Duodenal mucosa (tissue), 2 donors: ENCODE measurements around the gene CCNO.

ENCODE experiments used
- H3K27ac ChIP-seq: one replicate; pipeline ENCODE4 v1.7.0; 2013; ENCODE audit warnings: low read depth, low read length
- H3K27me3 ChIP-seq, 2 donors: one replicate each; pipeline ENCODE4 v1.7.0; 2013; ENCODE audit warnings: low read length in 2 of 2, control low read depth in 1 of 2; ENCODE audit not compliant: insufficient read depth in 2 of 2, control insufficient read depth in 1 of 2
- H3K36me3 ChIP-seq, 2 donors: one replicate each; pipeline ENCODE4 v1.7.0; 2013; ENCODE audit warnings: low read length in 2 of 2, control low read depth in 1 of 2; ENCODE audit not compliant: insufficient read depth in 2 of 2, control insufficient read depth in 1 of 2
- H3K4me1 ChIP-seq, 2 donors: one replicate each; pipeline ENCODE4 v1.7.0; 2013; ENCODE audit warnings: low read length in 2 of 2, control low read depth in 1 of 2; ENCODE audit not compliant: insufficient read depth in 2 of 2, control insufficient read depth in 1 of 2
- H3K4me3 ChIP-seq, 2 donors: one replicate each; pipeline ENCODE4 v1.7.0; 2013; ENCODE audit warnings: low read length in 2 of 2, low read depth in 1 of 2
- H3K9ac ChIP-seq, 2 donors: one replicate each; pipeline ENCODE4 v1.7.0; 2013; ENCODE audit warnings: low read length in 2 of 2, low read depth in 1 of 2
- H3K9me3 ChIP-seq, 2 donors: one replicate each; pipeline ENCODE4 v1.7.0; 2013; ENCODE audit warnings: low read length in 2 of 2, control low read depth in 1 of 2; ENCODE audit not compliant: control insufficient read depth in 1 of 2

CCNO gene

GRCh38 chr5:55232271-55232984, 980 bp downstream of the CCNO start:
- Histone ChIP-seq H3K9me3 (no peaks in the 10 kb centered on the region), H3K36me3 (no peaks in the 10 kb centered on the region), H3K4me1 (peaks cover 19 to 42% of the 10 kb centered on the region in 2 donors), H3K9ac (peak overlapping the region; percentile 25 to 31), H3K4me3 (peak overlapping the region; percentile 71 to 77), H3K27me3 (peaks cover 60 to 66% of the 10 kb centered on the region in 2 donors), H3K27ac (no peak overlapping the region)

DNA sequence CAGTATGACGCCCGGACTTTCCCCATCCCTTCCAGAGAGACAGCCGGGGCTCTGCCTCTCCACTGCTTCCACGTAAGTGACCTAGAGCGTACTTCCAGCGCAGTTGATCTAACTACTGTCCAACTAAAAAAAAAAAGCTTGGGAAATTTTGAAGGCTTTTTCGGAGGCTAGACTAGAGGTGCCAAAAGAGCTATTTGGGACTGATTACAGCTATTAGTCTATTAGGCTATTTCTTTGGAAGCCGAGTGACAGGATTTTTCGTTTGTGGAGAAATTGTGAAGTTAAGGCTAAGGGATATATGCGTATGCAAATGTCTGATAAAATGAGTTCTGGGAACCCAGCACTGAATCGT, 1.5 kb downstream of the CCNO start:
- no peaks in the 10 kb centered on the region for H3K36me3 ChIP-seq
- H3K4me3 ChIP-seq: peak overlapping the region; percentile 71 to 77
- no peaks in the 10 kb centered on the region for H3K9me3 ChIP-seq
- peak overlapping the region in 1 of 2 donors; percentile 18 for H3K9ac ChIP-seq
- peaks cover 19 to 44% of the 10 kb centered on the region in 2 donors for H3K4me1 ChIP-seq
- no peak overlapping the region for H3K27ac ChIP-seq
- peaks cover 61 to 70% of the 10 kb centered on the region in 2 donors for H3K27me3 ChIP-seq

- H3K9ac ChIP-seq: peak overlapping the region in 1 of 2 donors; percentile 18
- H3K27ac ChIP-seq: no peak overlapping the region
- peak overlapping the region; percentile 71 to 77 for H3K4me3 ChIP-seq
- H3K9me3 ChIP-seq: no peaks in the 10 kb centered on the region
- peaks cover 19 to 51% of the 10 kb centered on the region in 2 donors for H3K4me1 ChIP-seq
- H3K27me3 ChIP-seq: peaks cover 67 to 74% of the 10 kb centered on the region in 2 donors
- no peaks in the 10 kb centered on the region for H3K36me3 ChIP-seq
These were observed 2.1 kb downstream of the CCNO start for GRCh38 chr5:55231029-55231918.

GRCh38 chr5:55230086-55230629, 3.2 kb downstream of the CCNO start:
- peaks cover 78 to 85% of the 10 kb centered on the region in 2 donors for H3K27me3 ChIP-seq
- H3K4me3 ChIP-seq: no peak overlapping the region
- no peak overlapping the region for H3K9ac ChIP-seq
- H3K4me1 ChIP-seq: peaks cover 19 to 53% of the 10 kb centered on the region in 2 donors
- H3K27ac ChIP-seq: no peak overlapping the region
- no peaks in the 10 kb centered on the region for H3K36me3 ChIP-seq
- no peaks in the 10 kb centered on the region for H3K9me3 ChIP-seq

DNA sequence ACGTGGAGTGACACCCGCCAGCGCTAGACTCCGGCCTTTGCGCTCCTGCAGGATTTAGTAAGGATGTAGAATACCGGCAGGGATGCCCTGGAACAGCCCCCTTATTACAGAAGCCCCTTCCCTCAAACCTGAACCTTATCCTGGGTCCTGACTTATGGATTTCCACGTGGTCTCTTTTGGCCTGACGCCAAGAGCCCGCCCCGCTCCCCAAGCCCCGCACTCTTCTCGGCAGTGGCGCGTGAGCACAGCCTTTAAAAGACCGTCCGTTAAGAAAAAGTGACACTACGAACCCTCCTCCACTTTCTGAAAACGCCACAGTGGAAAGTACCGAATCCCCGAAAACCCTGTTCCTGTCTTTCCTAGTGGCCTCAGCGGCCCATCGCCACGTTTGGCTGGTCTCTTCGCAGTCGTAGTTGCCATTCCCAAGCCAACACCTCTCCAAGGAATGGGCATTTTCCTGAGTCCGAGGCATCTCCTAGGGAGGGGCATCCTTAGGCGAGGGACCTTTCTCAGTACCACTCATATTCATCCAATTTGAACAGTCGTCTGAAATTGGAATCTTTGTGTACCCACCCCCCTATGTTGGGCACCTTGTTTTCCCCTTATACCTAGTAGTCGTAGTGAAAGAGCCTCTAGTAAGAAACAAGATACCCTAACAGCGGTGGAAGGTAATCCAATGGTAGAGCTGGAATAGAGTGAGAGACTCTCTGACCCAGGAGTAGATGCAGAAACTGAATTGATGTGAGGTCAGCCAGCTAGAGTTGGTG, 5.6 kb downstream of the CCNO start:
- Histone ChIP-seq H3K9ac (no peak overlapping the region), H3K27me3 (peaks cover 91 to 93% of the 10 kb centered on the region in 2 donors), H3K27ac (no peak overlapping the region), H3K4me1 (peaks cover 22 to 36% of the 10 kb centered on the region in 2 donors), H3K4me3 (peak overlapping the region; percentile 55 to 67), H3K36me3 (no peaks in the 10 kb centered on the region), H3K9me3 (no peaks in the 10 kb centered on the region)

DNA sequence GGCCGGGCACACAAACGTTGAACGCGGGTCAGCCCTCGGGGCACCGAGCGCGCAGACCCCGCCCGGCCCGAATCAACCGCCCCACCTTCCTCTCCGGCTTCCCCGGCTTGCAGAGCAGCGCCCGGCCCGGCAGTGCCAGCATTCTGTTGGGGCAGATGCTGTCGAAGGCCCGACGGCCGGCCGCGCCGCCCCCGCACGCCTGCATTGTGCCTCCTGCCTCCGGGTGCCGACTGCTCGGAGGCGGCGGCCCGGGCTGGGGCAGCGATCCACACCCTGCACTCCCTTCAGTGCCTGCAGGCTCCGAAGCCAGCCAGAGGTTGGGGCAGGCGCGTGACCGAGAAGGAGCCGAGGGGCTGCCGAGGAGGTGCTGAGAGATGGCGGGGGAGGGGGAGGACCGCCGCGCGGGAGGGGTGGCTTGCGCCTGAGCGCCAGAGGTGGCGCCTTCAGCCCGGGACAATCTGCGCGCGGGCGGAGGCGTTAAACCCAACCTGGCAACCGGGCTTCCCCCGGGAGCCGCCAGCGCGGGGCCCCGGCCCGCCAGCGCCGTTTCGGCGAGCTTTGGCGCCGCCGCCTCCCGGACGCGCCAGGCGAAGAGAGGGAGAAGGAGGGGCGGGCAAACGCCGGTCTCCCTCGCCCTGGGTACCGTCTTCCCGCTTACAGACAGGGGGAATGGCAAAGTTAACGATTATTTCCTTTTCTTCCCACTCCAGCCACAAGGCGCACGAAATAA, 6.3 kb downstream of the CCNO start, which contains the start of gene MCIDAS:
Gene MCIDAS, minus strand, starts transcription at position 382 of the 730 bp plus-strand sequence. Its CDS starts 177 bp downstream, at position 205.
- no peak within 1 kb of the TSS for H3K27ac ChIP-seq
- no peaks in the 10 kb centered on the region for H3K36me3 ChIP-seq
- H3K27me3 ChIP-seq: peaks cover 91 to 95% of the 10 kb centered on the region in 2 donors
- H3K9me3 ChIP-seq: no peaks in the 10 kb centered on the region
- no peak within 1 kb of the TSS for H3K9ac ChIP-seq
- peaks cover 24 to 29% of the 10 kb centered on the region in 2 donors for H3K4me1 ChIP-seq
- peak within 1 kb of the TSS; percentile 55 to 67 for H3K4me3 ChIP-seq

GRCh38 chr5:55226027-55226933, 7.1 kb downstream of the CCNO start:
- H3K4me1 ChIP-seq: peaks cover 19 to 20% of the 10 kb centered on the region in 2 donors
- H3K27me3 ChIP-seq: peaks cover 89 to 92% of the 10 kb centered on the region in 2 donors
- no peaks in the 10 kb centered on the region for H3K36me3 ChIP-seq
- H3K27ac ChIP-seq: no peak overlapping the region
- H3K9me3 ChIP-seq: no peaks in the 10 kb centered on the region
- no peak overlapping the region for H3K9ac ChIP-seq
- H3K4me3 ChIP-seq: peak overlapping the region; percentile 55 to 67

DNA sequence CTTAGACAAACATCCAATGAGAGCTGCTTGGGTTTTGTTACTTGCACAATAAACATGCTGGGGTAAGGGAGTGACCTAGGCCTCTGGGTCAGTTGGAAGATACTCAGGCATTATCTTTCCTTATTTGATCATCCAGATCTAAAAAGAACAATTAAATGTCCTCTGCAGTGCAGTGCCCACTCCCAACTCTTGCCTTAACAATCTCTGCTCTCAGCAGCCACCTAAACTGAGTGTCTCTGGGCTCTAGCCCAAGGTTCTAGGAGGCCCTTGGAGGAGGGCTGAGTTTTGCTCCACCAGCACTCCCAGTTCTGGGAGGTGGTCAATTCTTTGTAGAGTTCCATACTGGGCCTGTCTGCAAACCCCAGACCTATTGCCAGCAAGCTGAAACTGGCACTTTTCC, 8.1 kb downstream of the CCNO start:
- H3K9me3 ChIP-seq: no peaks in the 10 kb centered on the region
- peaks cover 14 to 23% of the 10 kb centered on the region in 2 donors for H3K4me1 ChIP-seq
- H3K4me3 ChIP-seq: no peak overlapping the region
- no peak overlapping the region for H3K27ac ChIP-seq
- H3K36me3 ChIP-seq: no peaks in the 10 kb centered on the region
- H3K9ac ChIP-seq: no peak overlapping the region
- H3K27me3 ChIP-seq: peaks cover 89 to 92% of the 10 kb centered on the region in 2 donors
